HepG2 (cell line): Measurements from ENCODE around the gene TMEM256. TPM values are rescaled to one million over a fixed set of nuclear protein-coding genes. Genes with fewer than 3 reads are reported as not detected.

Experiments used
- ATAC-seq: fragments of 200-7000 bp; cut with Tn5 transposase; 3 replicates; pipeline ENCODE4 v1.9.1; 2020; ENCODE audit warnings: mild to moderate bottlenecking, moderate library complexity
- BruUV-seq: library from RNA; stranded (reverse); fragments of 400-500 nt; replicated peaks from 2 replicates; lab custom pipeline; 2021; lab: Mats Ljungman, UMichigan
- CTCF ChIA-PET: fragments of 300-600 bp; formaldehyde crosslinking; extraction: SDS; loops from one replicate; lab custom pipeline; 2021; ENCODE audit warnings: low total read pairs, inconsistent platforms, low intra/inter-chr PET ratio; lab: Yijun Ruan, JAX
- POLR2A ChIA-PET: fragments of 350-600 bp; sonication (Branson Sonifier 250); formaldehyde crosslinking; loops from one replicate; lab custom pipeline; 2020; ENCODE audit warnings: antibody characterized with exemption, inconsistent platforms; lab: Yijun Ruan, JAX
- DNase-seq: peaks from one replicate; pipeline ENCODE4 v3.0.0-alpha.2; 2015; ENCODE audit warnings: low spot score
- FAIRE-seq: peaks from 3 replicates; lab custom pipeline; 2011; peaks lifted over from hg19 to GRCh38; lab: Jason Lieb, UNC
- H2AFZ ChIP-seq: one replicate; pipeline ENCODE4 v1.6.1; 2011; ENCODE audit warnings: low read length, inconsistent platforms
- H3K27ac ChIP-seq: fragments of 300-600 bp; 3 replicates; pipeline ENCODE4 v1.8.0; 2011; ENCODE audit warnings: mixed run types, mild to moderate bottlenecking, mixed read lengths, low read length, inconsistent platforms; ENCODE audit not compliant: insufficient read depth; ENCODE audit errors: extremely low read length
- H3K27me3 ChIP-seq, 2 experiments: fragments of 200-600 bp in 1 of 2; 2 replicates in 1 of 2; 3 replicates in 1 of 2; pipeline versions ENCODE4 v1.6.0 to v1.8.0; 2011; ENCODE audit warnings: low read length in 2 of 2, mild to moderate bottlenecking in 2 of 2, moderate library complexity in 2 of 2, inconsistent platforms in 1 of 2; ENCODE audit not compliant: insufficient read depth in 2 of 2, control insufficient read depth in 1 of 2
- H3K36me3 ChIP-seq, 2 experiments: fragments of 200-600 bp in 1 of 2; replicated peaks in 1 of 2; 2 replicates in 1 of 2; 3 replicates in 1 of 2; pipeline versions ENCODE4 v1.5.1 to v1.8.0; 2011; ENCODE audit warnings: low read length in 2 of 2, inconsistent platforms in 1 of 2; ENCODE audit not compliant: insufficient read depth in 2 of 2, control insufficient read depth in 1 of 2
- H3K4me1 ChIP-seq: 2 replicates; pipeline ENCODE4 v1.5.1; 2012; ENCODE audit warnings: low read length, inconsistent platforms; ENCODE audit not compliant: insufficient read depth
- H3K4me2 ChIP-seq: 2 replicates; pipeline ENCODE4 v1.6.0; 2011; ENCODE audit warnings: low read depth, low read length, inconsistent platforms
- H3K4me3 ChIP-seq, 3 experiments: fragments of 200-600 bp in 1 of 3; sonication (generic), shearing (Covaris generic) in 1 of 3; replicated peaks in 1 of 3; 2 replicates each; pipeline ENCODE4 v1.5.1; 2011 to 2016; ENCODE audit warnings: low read length in 3 of 3, inconsistent platforms in 2 of 3, low read depth in 2 of 3, mild to moderate bottlenecking in 2 of 3, control low read depth in 1 of 3, mixed read lengths in 1 of 3; ENCODE audit not compliant: insufficient read depth in 1 of 3
- H3K79me2 ChIP-seq: one replicate; pipeline ENCODE4 v1.6.1; 2011; ENCODE audit warnings: low read length, inconsistent platforms; ENCODE audit not compliant: insufficient read depth
- H3K9ac ChIP-seq: 2 replicates; pipeline ENCODE4 v1.6.0; 2011; ENCODE audit warnings: mild to moderate bottlenecking, low read depth, low read length, inconsistent platforms; ENCODE audit not compliant: insufficient read depth
- H3K9me3 ChIP-seq: 2 replicates; pipeline ENCODE4 v1.5.1; 2012; ENCODE audit warnings: mild to moderate bottlenecking, low read length
- H4K20me1 ChIP-seq: 2 replicates; pipeline ENCODE4 v1.6.0; 2011; ENCODE audit warnings: inconsistent platforms, mild to moderate bottlenecking, low read length, moderate library complexity; ENCODE audit not compliant: insufficient read depth
- CENPX ChIP-seq: sonication (generic); formaldehyde crosslinking; IDR thresholded peaks from 2 replicates; pipeline ENCODE4 v1.9.0; 2021; ENCODE audit warnings: mild to moderate bottlenecking, missing genetic modification reagents, moderate library complexity
- IKZF4 ChIP-seq: sonication (generic); formaldehyde crosslinking; IDR thresholded peaks from 2 replicates; pipeline ENCODE4 v1.5.1; 2020; ENCODE audit warnings: borderline replicate concordance, mild to moderate bottlenecking, low read depth, missing genetic modification reagents; ENCODE audit errors: not compliant biosample characterization
- KAT8 ChIP-seq: IDR thresholded peaks from 2 replicates; pipeline ENCODE4 v1.6.1; 2016; ENCODE audit warnings: missing genetic modification reagents, missing compliant biosample characterization
- KDM3A ChIP-seq: IDR thresholded peaks from 2 replicates; pipeline ENCODE4 v1.6.1; 2018; ENCODE audit warnings: low read depth, missing compliant biosample characterization
- NFATC3 ChIP-seq: sonication (generic); formaldehyde crosslinking; IDR thresholded peaks from 2 replicates; pipeline ENCODE4 v1.5.1; 2020; ENCODE audit warnings: mild to moderate bottlenecking, missing genetic modification reagents
- RCOR2 ChIP-seq: IDR thresholded peaks from 2 replicates; pipeline ENCODE4 v1.6.1; 2016; ENCODE audit warnings: missing biosample characterization, missing genetic modification reagents
- RFX3 ChIP-seq: IDR thresholded peaks from 2 replicates; pipeline ENCODE4 v1.6.1; 2016; ENCODE audit warnings: missing biosample characterization, missing genetic modification reagents
- RXRA ChIP-seq: sonication (generic); formaldehyde crosslinking; IDR thresholded peaks from 2 replicates; pipeline ENCODE4 v1.5.1; 2020; ENCODE audit warnings: missing genetic modification reagents
- SMARCC2 ChIP-seq: fragments of 450-650 bp; IDR thresholded peaks from 2 replicates; pipeline ENCODE4 v1.6.1; 2017; ENCODE audit warnings: antibody characterized with exemption, mild to moderate bottlenecking
- STAT5B ChIP-seq: sonication (generic); formaldehyde crosslinking; IDR thresholded peaks from 2 replicates; pipeline ENCODE4 v1.4.0; 2020; ENCODE audit warnings: missing genetic modification reagents
- ZFY ChIP-seq: sonication (generic); formaldehyde crosslinking; IDR thresholded peaks from 2 replicates; pipeline ENCODE4 v1.4.0; 2020; ENCODE audit warnings: missing genetic modification reagents
- ZNF30 ChIP-seq: sonication (generic); formaldehyde crosslinking; IDR thresholded peaks from 2 replicates; pipeline ENCODE4 v1.5.0; 2020; ENCODE audit warnings: mild to moderate bottlenecking, missing genetic modification reagents
- WGBS: methylation state at CpG from one replicate; pipeline ENCODE4 v1.1.6; 2017; ENCODE audit warnings: low lambda C conversion rate; 5-methylcytosine and 5-hydroxymethylcytosine counted together
- in situ Hi-C: cut with HindIII; loops from 2 replicates; pipeline ENCODE4 v1.10.0; 2017; ENCODE audit warnings: low pct_unique_long_range_greater_than_20kb; ENCODE audit not compliant: extremely low pct_ligation_motif_present
- intact Hi-C: fragments of 100-400 bp; cut with micrococcal nuclease; formaldehyde crosslinking; loops from one replicate; pipeline ENCODE4 v1.10.0; 2022; ENCODE audit not compliant: unreplicated experiment
- polyA plus RNA-seq, 8 experiments: library from polyadenylated mRNA; depleted of rRNA in 3 of 8; stranded (reverse) in 7 of 8; unstranded in 1 of 8; fragments of >200 nt; fragmentation: Illumina TruSeq in 4 of 8; extraction: Trizol in 4 of 8; gene quantifications; 2 replicates each; pipeline versions ENCODE4 v1.2.1 to v1.2.3, GENCODE V29; 2011 to 2016; ENCODE audit warnings: low read depth in 4 of 8, missing spikeins in 1 of 8, mixed read lengths in 1 of 8; ENCODE audit not compliant: insufficient read depth in 1 of 8
- total RNA-seq, 5 experiments: library from RNA; depleted of rRNA; stranded (reverse); fragments of >200 nt; fragmentation: Illumina TruSeq; extraction: Trizol; gene quantifications; 2 replicates each; pipeline ENCODE4 v1.2.3, GENCODE V29; 2016; ENCODE audit warnings: low read depth in 1 of 5
- TF ChIP-seq, protein P1 (sequence below): sonication (generic); formaldehyde crosslinking; IDR thresholded peaks from 2 replicates; pipeline ENCODE4 v1.4.0; 2020; ENCODE audit warnings: missing genetic modification reagents, borderline replicate concordance
- TF ChIP-seq, protein P2 (sequence below): IDR thresholded peaks from 2 replicates; pipeline ENCODE4 v1.6.1; 2016; ENCODE audit warnings: missing compliant biosample characterization, missing genetic modification reagents, borderline replicate concordance
- TF ChIP-seq, protein P3 (sequence below): sonication (generic); formaldehyde crosslinking; IDR thresholded peaks from 2 replicates; pipeline ENCODE4 v1.5.1; 2020; ENCODE audit warnings: missing genetic modification reagents, mild to moderate bottlenecking, borderline replicate concordance

The TMEM256 gene
- total and polyA plus RNA-seq, 2 of the 13 experiments (the other 11 are each of a cell fraction or from before 2014, with no cell fraction given), result 231 to 252 TPM

DNA sequence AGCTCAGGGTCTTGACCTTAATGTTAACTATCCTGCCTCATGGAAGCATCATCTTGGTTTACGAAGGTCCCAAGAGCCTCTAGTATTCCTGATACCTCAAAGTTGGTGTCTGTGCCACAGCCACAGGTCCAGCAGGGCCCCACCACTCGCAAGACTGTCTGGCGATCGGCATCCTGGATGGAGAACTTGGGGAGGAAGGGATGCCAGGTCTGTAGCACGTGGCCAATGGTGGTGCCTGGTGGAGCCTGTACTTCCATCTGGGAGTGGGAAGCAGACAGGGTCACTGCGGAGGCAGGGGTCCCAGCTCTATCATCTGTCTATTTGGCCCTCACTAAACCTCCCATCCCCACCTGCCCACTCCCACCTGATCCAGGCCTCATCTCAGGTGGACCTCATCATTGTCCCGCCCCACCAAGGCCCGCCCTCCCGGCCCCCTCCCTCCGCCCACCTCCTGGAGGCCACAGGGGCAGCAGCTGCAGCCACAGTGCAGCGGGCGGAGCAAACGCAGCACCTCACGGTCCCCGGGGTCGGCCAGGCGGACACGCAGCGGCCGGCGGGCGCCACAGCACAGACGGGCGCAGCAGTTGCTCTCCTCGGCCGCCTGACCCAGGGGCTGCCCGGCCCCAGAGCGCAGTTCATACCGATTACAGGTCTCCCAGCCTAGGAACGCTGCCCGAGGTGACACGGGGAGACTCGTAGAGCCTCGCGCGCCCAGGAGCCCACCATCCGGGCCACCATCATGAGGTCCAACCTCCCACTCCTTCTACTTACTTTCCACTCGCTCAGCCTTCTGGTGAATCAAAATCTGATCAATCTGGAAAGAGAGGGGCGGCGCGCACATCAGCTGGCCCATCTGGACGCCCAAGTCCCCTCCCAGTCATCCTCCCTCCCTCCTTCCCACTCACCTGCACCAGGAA is 10.9 kb downstream of the TMEM256 start:
- no peak overlapping the region for H2AFZ ChIP-seq
- POLR2A ChIA-PET, result interaction anchor here (0.6 to 1.7 kb wide), 4 partner anchors 10 to 106 kb away, joined by 3 to 13 read pairs (median 4); partner anchors contain the start of genes CHRNB1 and TNK1
- intact Hi-C loops (no loop called here), in situ Hi-C loops (no loop called here)
- H3K9me3 ChIP-seq, result no peaks in the 10 kb centered on the region
- no peaks in the 10 kb centered on the region for H4K20me1 ChIP-seq
- no peak for ATAC-seq
- H3K79me2 ChIP-seq, result no peaks in the 10 kb centered on the region
- WGBS, result 95% methylated on average over 38 of the region's 42 CpGs
- H3K4me2 ChIP-seq, result peak overlapping the region; percentile 88; the same call in 1 of the 2 replicates
- BruUV-seq, result no TSS peak
- H3K9ac ChIP-seq, result no peak overlapping the region
- peaks cover 0 to 2% of the 10 kb centered on the region in 2 experiments; a peak in 2 of 5 replicates for H3K36me3 ChIP-seq
- FAIRE-seq, result no peak
- no peaks in the 10 kb centered on the region for H3K27me3 ChIP-seq
- CTCF ChIA-PET, result no interaction called here
- TF ChIP-seq KDM3A (CRISPR knock-in tag), result no peak
- TF ChIP-seq, protein P1, sequence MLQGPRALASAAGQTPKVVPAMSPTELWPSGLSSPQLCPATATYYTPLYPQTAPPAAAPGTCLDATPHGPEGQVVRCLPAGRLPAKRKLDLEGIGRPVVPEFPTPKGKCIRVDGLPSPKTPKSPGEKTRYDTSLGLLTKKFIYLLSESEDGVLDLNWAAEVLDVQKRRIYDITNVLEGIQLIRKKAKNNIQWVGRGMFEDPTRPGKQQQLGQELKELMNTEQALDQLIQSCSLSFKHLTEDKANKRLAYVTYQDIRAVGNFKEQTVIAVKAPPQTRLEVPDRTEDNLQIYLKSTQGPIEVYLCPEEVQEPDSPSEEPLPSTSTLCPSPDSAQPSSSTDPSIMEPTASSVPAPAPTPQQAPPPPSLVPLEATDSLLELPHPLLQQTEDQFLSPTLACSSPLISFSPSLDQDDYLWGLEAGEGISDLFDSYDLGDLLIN (CRISPR knock-in tag), result no peak
- TF ChIP-seq KAT8, result no peak
- no peak for TF ChIP-seq RFX3
- no peak for TF ChIP-seq NFATC3 (CRISPR knock-in tag)
- TF ChIP-seq IKZF4 (CRISPR knock-in tag), result no peak
- TF ChIP-seq, protein P2, sequence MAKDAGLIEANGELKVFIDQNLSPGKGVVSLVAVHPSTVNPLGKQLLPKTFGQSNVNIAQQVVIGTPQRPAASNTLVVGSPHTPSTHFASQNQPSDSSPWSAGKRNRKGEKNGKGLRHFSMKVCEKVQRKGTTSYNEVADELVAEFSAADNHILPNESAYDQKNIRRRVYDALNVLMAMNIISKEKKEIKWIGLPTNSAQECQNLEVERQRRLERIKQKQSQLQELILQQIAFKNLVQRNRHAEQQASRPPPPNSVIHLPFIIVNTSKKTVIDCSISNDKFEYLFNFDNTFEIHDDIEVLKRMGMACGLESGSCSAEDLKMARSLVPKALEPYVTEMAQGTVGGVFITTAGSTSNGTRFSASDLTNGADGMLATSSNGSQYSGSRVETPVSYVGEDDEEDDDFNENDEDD (CRISPR knock-in tag), result no peak
- no peak for TF ChIP-seq SMARCC2
- TF ChIP-seq ZNF30 (CRISPR knock-in tag), result no peak
- no peak for TF ChIP-seq RCOR2
- no peak for TF ChIP-seq STAT5B (CRISPR knock-in tag)
- no peak for TF ChIP-seq ZFY (CRISPR knock-in tag)
- TF ChIP-seq, protein P3, sequence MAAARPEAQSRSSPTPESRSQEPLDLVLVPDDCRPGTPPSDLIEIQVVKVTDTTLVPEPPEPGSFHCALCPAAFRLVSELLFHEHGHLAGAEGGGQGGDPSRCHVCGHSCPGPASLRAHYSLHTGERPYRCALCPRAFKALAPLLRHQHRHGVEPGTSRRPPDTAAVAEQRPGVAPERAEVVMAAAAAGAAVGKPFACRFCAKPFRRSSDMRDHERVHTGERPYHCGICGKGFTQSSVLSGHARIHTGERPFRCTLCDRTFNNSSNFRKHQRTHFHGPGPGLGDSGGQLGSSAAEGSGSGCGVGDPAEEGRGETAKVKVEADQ (CRISPR knock-in tag), result no peak
- no peak for TF ChIP-seq RXRA (CRISPR knock-in tag)
- TF ChIP-seq CENPX (CRISPR knock-in tag), result no peak
- H3K4me1 ChIP-seq, result peaks cover 14% of the 10 kb centered on the region
- DNase-seq, result no peak
- peak overlapping the region in 1 of 3 experiments; percentile 84; a peak in 1 of 6 replicates for H3K4me3 ChIP-seq
- no peak overlapping the region for H3K27ac ChIP-seq
